NB4 (cell line): ENCODE measurements around the gene WDR33.
A peak's percentile ranks its signal among the peaks of the same experiment; 100 is the strongest.

Experiments
- DNase-seq: peaks from one replicate; pipeline ENCODE4 v3.0.0; 2010; ENCODE audit warnings: low read depth
- H3K4me3 ChIP-seq: one replicate; pipeline ENCODE4 v1.5.1; 2011; ENCODE audit warnings: mild to moderate bottlenecking, low read depth, low read length, moderate library complexity
- CTCF ChIP-seq: IDR thresholded peaks from one replicate; pipeline ENCODE4 v1.5.1; 2012; ENCODE audit warnings: low read depth, low read length
- MYC ChIP-seq: IDR thresholded peaks from 2 replicates; pipeline ENCODE4 v1.6.1; 2011; ENCODE audit warnings: low read depth, low read length
- POLR2A ChIP-seq: IDR thresholded peaks from 2 replicates; pipeline ENCODE4 v1.6.1; 2011; ENCODE audit warnings: mild to moderate bottlenecking; ENCODE audit not compliant: insufficient read length; ENCODE audit errors: extremely low read depth
- TF ChIP-seq, protein P1 (sequence below): IDR thresholded peaks from 2 replicates; pipeline ENCODE4 v1.6.1; 2011; ENCODE audit warnings: low read depth, low read length

Gene WDR33

DNA sequence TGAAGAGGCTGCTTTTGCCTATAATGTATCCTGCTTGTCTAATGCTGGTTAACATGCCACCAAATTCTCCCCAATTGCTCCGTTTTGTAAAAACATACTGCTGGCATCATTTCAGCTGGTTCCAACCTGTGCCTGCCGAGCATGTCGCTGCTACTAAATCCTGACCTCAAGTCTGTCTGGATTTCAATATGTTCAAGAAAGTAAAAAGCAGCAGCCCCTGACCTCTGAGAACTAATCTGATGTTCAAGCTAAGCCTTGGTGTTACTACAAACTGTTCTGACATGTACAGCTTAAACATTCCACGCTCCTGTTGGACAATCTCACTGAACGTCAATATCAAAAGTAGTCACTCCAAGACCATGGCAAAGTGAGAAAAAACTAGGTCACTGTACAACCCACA is 63.4 kb downstream of the WDR33 start:
- H3K4me3 ChIP-seq: no peak overlapping the region
- no peak for DNase-seq
- TF ChIP-seq CTCF (no peak), POLR2A (no peak)

DNA sequence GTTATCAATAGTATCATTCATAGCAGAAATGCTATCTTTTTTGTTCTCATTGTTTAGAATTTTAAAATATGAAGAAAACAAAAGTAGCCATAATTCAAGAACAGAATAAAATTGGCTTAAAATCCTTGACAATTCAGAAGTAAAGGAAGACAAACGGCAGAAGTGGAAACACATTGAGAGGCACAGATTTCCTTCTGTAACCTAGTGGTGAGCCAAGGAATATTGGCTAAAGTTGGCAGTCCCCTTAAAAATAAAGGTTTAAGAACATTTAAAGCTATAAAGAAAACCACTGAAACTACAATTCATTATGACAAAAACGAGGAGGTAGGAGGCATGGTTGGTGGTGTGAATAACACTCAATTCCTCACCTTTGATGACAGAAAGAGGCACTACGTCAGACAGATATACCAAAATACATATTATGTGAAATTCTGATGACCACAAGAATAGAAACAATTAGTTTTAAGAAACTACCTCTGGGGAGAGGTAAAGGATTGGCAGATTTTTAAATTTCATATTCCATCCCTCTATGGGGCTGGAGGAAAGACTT is 67.4 kb downstream of the WDR33 start:
- no peak for DNase-seq
- TF ChIP-seq, protein P1, sequence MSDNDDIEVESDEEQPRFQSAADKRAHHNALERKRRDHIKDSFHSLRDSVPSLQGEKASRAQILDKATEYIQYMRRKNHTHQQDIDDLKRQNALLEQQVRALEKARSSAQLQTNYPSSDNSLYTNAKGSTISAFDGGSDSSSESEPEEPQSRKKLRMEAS: no peak
- TF ChIP-seq CTCF (no peak), MYC (no peak), POLR2A (no peak)
- H3K4me3 ChIP-seq: no peak overlapping the region

DNA sequence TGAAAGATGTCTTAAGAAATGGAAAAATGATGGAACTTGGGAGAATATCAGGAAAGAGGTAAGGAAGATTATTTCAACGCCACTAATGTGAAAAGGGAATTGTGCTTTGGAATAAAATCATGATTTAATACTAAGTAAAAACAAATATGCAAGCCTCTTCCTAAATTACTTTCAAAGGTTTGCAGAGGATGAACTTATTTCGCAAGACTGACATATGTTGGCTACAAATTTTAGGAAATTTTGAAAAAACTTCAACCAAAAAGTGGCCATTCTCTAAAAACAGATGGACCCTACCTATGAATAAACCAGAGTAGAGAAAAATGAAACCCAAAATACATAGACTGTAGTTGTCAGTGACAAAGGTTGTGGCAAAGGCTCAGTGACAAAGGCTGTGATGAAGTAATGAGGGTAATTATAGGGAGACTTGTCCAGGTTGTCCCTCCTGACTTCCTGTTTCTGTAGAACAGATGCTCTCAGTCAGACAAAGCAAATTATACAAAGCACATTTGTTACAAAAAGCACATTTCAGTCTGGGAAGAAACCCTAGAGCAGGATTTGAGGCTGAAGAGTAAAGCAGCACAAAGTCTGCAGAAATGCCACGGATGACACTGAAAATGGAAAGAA is 70.2 kb downstream of the WDR33 start:
- no peak overlapping the region for H3K4me3 ChIP-seq
- TF ChIP-seq CTCF (no peak), POLR2A (no peak), MYC (no peak)
- TF ChIP-seq, protein P1: no peak
- peak; percentile 30 for DNase-seq

DNA sequence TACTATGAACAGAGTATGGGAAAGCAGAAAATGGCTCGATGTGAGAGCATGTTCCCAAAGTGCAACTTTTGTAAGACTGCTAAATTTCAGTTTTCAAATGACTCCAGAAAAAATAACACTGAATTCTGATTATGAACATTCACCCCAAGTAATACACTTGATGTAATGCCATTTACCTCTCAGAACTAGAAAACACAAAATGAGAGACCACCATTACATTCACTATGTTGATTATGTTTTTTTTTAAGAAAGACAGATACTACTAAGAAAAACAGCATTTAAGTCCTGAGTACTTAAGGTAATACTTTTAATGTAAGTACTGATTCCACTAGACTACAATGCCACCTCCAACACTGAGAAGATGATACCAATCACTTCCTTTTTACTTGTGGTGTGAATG is 71.2 kb downstream of the WDR33 start:
- H3K4me3 ChIP-seq: no peak overlapping the region
- TF ChIP-seq POLR2A: no peak
- TF ChIP-seq CTCF: no peak
- no peak for TF ChIP-seq MYC
- TF ChIP-seq, protein P1: no peak
- no peak for DNase-seq

GRCh38 chr2:127737892-127738291 is 73.1 kb downstream of the WDR33 start:
- TF ChIP-seq, protein P1: no peak
- TF ChIP-seq CTCF (no peak), POLR2A (no peak), MYC (no peak)
- no peak for DNase-seq
- H3K4me3 ChIP-seq: no peak overlapping the region
